Heart left ventricle (tissue), 16 donors: ENCODE results near the gene OR4S2. TPM values are rescaled to one million over a fixed set of nuclear protein-coding genes. Genes with fewer than 3 reads are reported as not detected.

Experiments used
- ATAC-seq, 4 donors: fragments of 200-7000 bp; cut with Tn5 transposase; one replicate each; pipeline ENCODE4 v1.9.1; 2020 to 2022; ENCODE audit warnings: moderate library complexity in 4 of 4, mild to moderate bottlenecking in 3 of 4, moderate number of reproducible peaks in 1 of 4
- DNase-seq, 5 donors: peaks; one replicate each; pipeline ENCODE4 v3.0.0-alpha.2; 2020
- H3K27ac ChIP-seq, 12 donors: fragments of 200-600 bp; sonication (generic) in 4 of 12; one replicate each; pipeline versions ENCODE4 v1.5.0 to v1.8.0; 2016 to 2022; ENCODE audit warnings: mild to moderate bottlenecking in 2 of 12
- H3K27me3 ChIP-seq, 9 donors: fragments of 200-600 bp; sonication (generic) in 2 of 9; one replicate each; pipeline versions ENCODE4 v1.5.1 to v1.8.0; 2016 to 2022; ENCODE audit warnings: mild to moderate bottlenecking in 3 of 9
- H3K36me3 ChIP-seq, 9 donors: fragments of 200-600 bp; sonication (generic) in 2 of 9; one replicate each; pipeline versions ENCODE4 v1.5.0 to v1.8.0; 2018 to 2022; ENCODE audit warnings: mild to moderate bottlenecking in 2 of 9
- H3K4me1 ChIP-seq, 12 donors: fragments of 200-600 bp; sonication (generic) in 4 of 12; one replicate each; pipeline versions ENCODE4 v1.5.0 to v1.8.0; 2016 to 2022; ENCODE audit warnings: mild to moderate bottlenecking in 3 of 12
- H3K4me3 ChIP-seq, 12 donors: fragments of 200-600 bp; sonication (generic) in 4 of 12; one replicate each; pipeline versions ENCODE4 v1.5.0 to v1.8.0; 2017 to 2022; ENCODE audit warnings: mild to moderate bottlenecking in 9 of 12, moderate library complexity in 4 of 12
- H3K9me3 ChIP-seq, 12 donors: fragments of 200-600 bp; sonication (generic) in 4 of 12; one replicate each; pipeline versions ENCODE4 v1.5.0 to v1.8.0; 2016 to 2022; ENCODE audit warnings: mild to moderate bottlenecking in 1 of 12
- CTCF ChIP-seq, 12 donors: fragments of 200-600 bp; sonication (generic) in 4 of 12; IDR thresholded peaks; one replicate each; pipeline versions ENCODE4 v1.5.0 to v1.8.0; 2018 to 2022; ENCODE audit warnings: antibody characterized with exemption in 12 of 12, mild to moderate bottlenecking in 5 of 12
- POLR2A ChIP-seq, 2 donors: fragments of 450-650 bp; IDR thresholded peaks; one replicate each; pipeline ENCODE4 v1.6.1; 2017; ENCODE audit warnings: antibody characterized with exemption in 2 of 2, mild to moderate bottlenecking in 2 of 2, moderate library complexity in 2 of 2
- WGBS, 4 donors: extraction: QIAGEN DNeasy Blood & Tissue Kit in 2 of 4; methylation state at CpG; one replicate each; pipeline versions ENCODE4 v1.1.5 to v1.1.7; 2013 to 2018; 5-methylcytosine and 5-hydroxymethylcytosine counted together
- intact Hi-C, 10 donors: fragments of 100-400 bp; cut with DNase I; formaldehyde crosslinking; loops; one replicate each; pipeline versions ENCODE4 v1.11.1 to v1.14.2; 2022
- long read RNA-seq, 3 donors: library from polyadenylated mRNA; unstranded; transcript quantifications; one replicate each; pipeline ENCODE4 v2.0.0, GENCODE V29; 2020 to 2021
- polyA plus RNA-seq, 2 donors: library from polyadenylated mRNA; stranded (reverse); fragments of 200-250 nt; gene quantifications; one replicate each; pipeline ENCODE4 v1.2.3, GENCODE V29; 2013
- total RNA-seq, 9 donors: library from RNA; depleted of rRNA in 2 of 9; stranded (reverse); fragments of >200 nt in 2 of 9; fragmentation: NEBNext Ultra II Directional in 3 of 9; extraction: Animal tissue kit (Norgen Biotek cat#: 25700) in 3 of 9; gene quantifications; one replicate each; pipeline versions ENCODE4 v1.1.0 to v1.2.4, GENCODE V29; 2016 to 2023
- donor health status: ischemic (EF 13 %, LVEDD 7.1; RV severe dilation, severe dysfunction).
- donor health status: healthy with polysubstance abuse.
- donor health status: DM: no; HTN: yes; CAD: no.
- donor health status: DM: no; HTN: no; CAD: no.
- donor health status: ischemic (EF 25% LVEDD 6.9; RV normal size, moderate dysfunction).
- donor health status: ischemic (EF 25% LVEDD 5.7; RV mildly dilated, moderate dysfunction).
- donor health status: healthy.
- donor health status: DM: yes; HTN: yes; CAD: no.
- donor health status: ischemic (EF 35%, LVEDD 5.7; RV mildly dilated, moderate dysfunction).
- donor health status: nonischemic (EF 11% LVEDD 7.7; RV severe dilation, severe dysfunction).
- donor health status: DM: yes; HTN: yes; CAD: no.
- donor health status: PGD.
- donor health status: ischemic (EF 29% LVEDD 5.4; RV normal size, mild dysfunction).
- donor health status: nonischemic (EF 23%, LVEDD 6.1; RV moderate dilation, normal function).

The OR4S2 gene
- not detected for total RNA-seq
- not detected for polyA plus RNA-seq
- long read RNA-seq, donor 1 = 0 reads
- long read RNA-seq, donor 2 = 0 reads
- long read RNA-seq, donor 3 = 0 reads

GRCh38 chr11:55648027-55648426 lies at the start of gene OR4S2:
OR4S2 (plus strand) TSS chr11:55648327; CDS start chr11:55650904, 2,577 bp downstream.
- Histone ChIP-seq H3K36me3 (no peaks in the 10 kb centered on the region), H3K4me3 (no peak within 1 kb of the TSS), H3K9me3 (peaks cover 0 to 19% (median 0%) of the 10 kb centered on the region in 12 donors), H3K27ac (no peak within 1 kb of the TSS), H3K27me3 (peaks cover 0 to 3% (median 0%) of the 10 kb centered on the region in 9 donors), H3K4me1 (no peaks in the 10 kb centered on the region)
- no peak for ATAC-seq
- no peak for DNase-seq
- intact Hi-C loops = loop anchor here in 1 of 10 donors (10.0 kb wide), 1 partner anchor 63 kb away; no protein-coding TSS in a partner anchor
- TF ChIP-seq POLR2A (IDR thresholded peaks at IDR 0.05) (no peak), CTCF (IDR thresholded peaks at IDR 0.05) (no peak)
- WGBS, 4 donors = 61 to 74% (median 73%) methylated on average over 2 of the region's 2 CpGs

- Histone ChIP-seq H3K27ac (no peak within 1 kb of the TSS), H3K4me1 (no peaks in the 10 kb centered on the region), H3K4me3 (no peak within 1 kb of the TSS), H3K27me3 (no peaks in the 10 kb centered on the region), H3K36me3 (no peaks in the 10 kb centered on the region), H3K9me3 (peaks cover 0 to 8% (median 0%) of the 10 kb centered on the region in 12 donors)
- DNase-seq (no peak), ATAC-seq (no peak)
- intact Hi-C loops = no loop called here
- WGBS, 4 donors = 33 to 48% (median 43%) methylated on average over 2 of the region's 2 CpGs
- TF ChIP-seq CTCF (IDR thresholded peaks at IDR 0.05) (no peak), POLR2A (IDR thresholded peaks at IDR 0.05) (no peak)
Measured at GRCh38 chr11:55607545-55607944, 40.6 kb upstream of the OR4S2 start, which contains the start of gene OR4C11. OR4C11 (minus strand) TSS chr11:55607645; CDS start chr11:55604373, 3,272 bp downstream.

GRCh38 chr11:55624531-55624930 lies 23.6 kb upstream of the OR4S2 start:
- whole genome bisulfite sequencing, 4 donors = 67 to 78% (median 77%) methylated on average over 1 of the region's 1 CpG
- TF ChIP-seq CTCF (IDR thresholded peaks at IDR 0.05) (no peak), POLR2A (IDR thresholded peaks at IDR 0.05) (no peak)
- ATAC-seq (no peak), DNase-seq (no peak)
- no peaks in the 10 kb centered on the region for H3K4me1 ChIP-seq
- no peaks in the 10 kb centered on the region for H3K36me3 ChIP-seq
- H3K9me3 ChIP-seq = peaks cover 0 to 28% (median 0%) of the 10 kb centered on the region in 12 donors
- H3K27ac ChIP-seq = no peak overlapping the region
- H3K27me3 ChIP-seq = no peaks in the 10 kb centered on the region
- intact Hi-C loops = no loop called here
- no peak overlapping the region for H3K4me3 ChIP-seq

GRCh38 chr11:55634813-55635212 lies 13.3 kb upstream of the OR4S2 start, which contains the start of gene OR4P4:
OR4P4 (plus strand) TSS chr11:55635113.
- no peak within 1 kb of the TSS for H3K4me3 ChIP-seq
- peaks cover 0 to 3% (median 0%) of the 10 kb centered on the region in 9 donors for H3K27me3 ChIP-seq
- intact Hi-C loops = no loop called here
- no peak for TF ChIP-seq POLR2A (IDR thresholded peaks at IDR 0.05)
- no peak for TF ChIP-seq CTCF (IDR thresholded peaks at IDR 0.05)
- DNase-seq (no peak), ATAC-seq (no peak)
- peaks cover 0 to 19% (median 0%) of the 10 kb centered on the region in 12 donors for H3K9me3 ChIP-seq
- no peaks in the 10 kb centered on the region for H3K36me3 ChIP-seq
- no peaks in the 10 kb centered on the region for H3K4me1 ChIP-seq
- WGBS, 4 donors = 34 to 53% (median 44%) methylated on average over 3 of the region's 3 CpGs
- H3K27ac ChIP-seq = no peak within 1 kb of the TSS
